GM13977 (cell line): ENCODE results near the gene HSDL1.
A peak's percentile ranks its signal among the peaks of the same experiment; 100 is the strongest.

ENCODE experiments used
- DNase-seq: peaks from one replicate; pipeline ENCODE4 v3.0.0; 2012; ENCODE audit warnings: low spot score
- CTCF ChIP-seq: IDR thresholded peaks from 2 replicates; pipeline ENCODE4 v1.5.1; 2012; ENCODE audit warnings: mild to moderate bottlenecking, control low read depth; ENCODE audit not compliant: insufficient read depth; ENCODE audit errors: extremely low read depth, missing control alignments
- in situ Hi-C: fragments of 300-500 bp; cut with MboI; formaldehyde crosslinking; loops from one replicate; pipeline ENCODE4 v1.12.0; 2022; ENCODE audit warnings: low sequenced_read_pairs, low pct_unique_long_range_greater_than_20kb, mixed read lengths, inconsistent platforms; ENCODE audit not compliant: unreplicated experiment

Gene HSDL1

GRCh38 chr16:84141143-84141670, 3.8 kb downstream of the HSDL1 start:
- no peak for DNase-seq
- in situ Hi-C loops: no loop called here
- peak; percentile 12 for TF ChIP-seq CTCF

GRCh38 chr16:84139628-84140258, 5.2 kb downstream of the HSDL1 start:
- DNase-seq: no peak
- in situ Hi-C loops: no loop called here
- TF ChIP-seq CTCF: no peak

- TF ChIP-seq CTCF: no peak
- in situ Hi-C loops: no loop called here
- peak; percentile 76 for DNase-seq
Measured at GRCh38 chr16:84138824-84139627, 6.0 kb downstream of the HSDL1 start.

GRCh38 chr16:84138500-84138823, 6.5 kb downstream of the HSDL1 start:
- in situ Hi-C loops: no loop called here
- no peak for DNase-seq
- no peak for TF ChIP-seq CTCF

- TF ChIP-seq CTCF: no peak
- in situ Hi-C loops: no loop called here
- DNase-seq: no peak
Measured at GRCh38 chr16:84137769-84138357, 7.1 kb downstream of the HSDL1 start.

GRCh38 chr16:84137287-84137686, 7.7 kb downstream of the HSDL1 start:
- TF ChIP-seq CTCF: no peak
- in situ Hi-C loops: no loop called here
- no peak for DNase-seq
